PC-9 (cell line): ENCODE results near the gene DUS1L. TPM values are rescaled to one million over a fixed set of nuclear protein-coding genes. Genes with fewer than 3 reads are reported as not detected.
A peak's percentile ranks its signal among the peaks of the same experiment; 100 is the strongest.

ENCODE experiments used
- BruUV-seq: library from RNA; stranded (reverse); fragments of 400-500 nt; replicated peaks from 2 replicates; lab custom pipeline; 2021; lab: Mats Ljungman, UMichigan
- CTCF ChIA-PET: fragments of 300-600 bp; sonication (Branson Sonifier 250); formaldehyde crosslinking; loops from one replicate; lab custom pipeline; 2022; ENCODE audit warnings: antibody characterized with exemption; lab: Charles Lee
- POLR2A ChIA-PET: fragments of 300-600 bp; sonication (Branson Sonifier 250); formaldehyde crosslinking; loops from one replicate; lab custom pipeline; 2022; ENCODE audit warnings: antibody characterized with exemption; ENCODE audit not compliant: unreplicated experiment; lab: Charles Lee
- DNase-seq, 2 experiments: peaks; one replicate each; pipeline versions ENCODE4 v3.0.0 to v3.0.0-alpha.2; 2015 to 2022; ENCODE audit warnings: mixed read lengths in 1 of 2
- H2AFZ ChIP-seq: fragments of 200-600 bp; sonication (generic); 2 replicates; pipeline ENCODE4 v1.8.1; 2017; ENCODE audit warnings: antibody characterized with exemption
- H3F3A ChIP-seq: fragments of 200-600 bp; sonication (generic); 2 replicates; pipeline ENCODE4 v1.8.1; 2017; ENCODE audit warnings: antibody characterized with exemption, mild to moderate bottlenecking, low read depth; ENCODE audit not compliant: insufficient read depth
- H3K27ac ChIP-seq: fragments of 200-600 bp; sonication (generic); 2 replicates; pipeline ENCODE4 v1.6.1; 2016; ENCODE audit warnings: mixed run types
- H3K27me3 ChIP-seq: fragments of 200-600 bp; sonication (generic); 2 replicates; pipeline ENCODE4 v1.6.1; 2016; ENCODE audit warnings: low read depth, mixed run types; ENCODE audit not compliant: insufficient read depth
- H3K36me3 ChIP-seq: fragments of 200-600 bp; sonication (generic); 2 replicates; pipeline ENCODE4 v1.6.1; 2016; ENCODE audit warnings: low read depth, mixed run types
- H3K4me1 ChIP-seq: fragments of 200-600 bp; sonication (generic); replicated peaks from 2 replicates; pipeline ENCODE4 v1.6.1; 2016; ENCODE audit warnings: mixed run types; ENCODE audit not compliant: insufficient read depth
- H3K4me2 ChIP-seq: fragments of 200-600 bp; sonication (generic); 2 replicates; pipeline ENCODE4 v1.6.1; 2017; ENCODE audit warnings: mixed run types
- H3K4me3 ChIP-seq: fragments of 200-600 bp; sonication (generic); 2 replicates; pipeline ENCODE4 v1.6.1; 2016; ENCODE audit warnings: mixed run types
- H3K79me2 ChIP-seq: fragments of 200-600 bp; sonication (generic); 2 replicates; pipeline ENCODE4 v1.6.1; 2017; ENCODE audit warnings: low read depth, mixed run types
- H3K9me2 ChIP-seq: fragments of 200-600 bp; sonication (generic); 2 replicates; pipeline ENCODE4 v1.8.1; 2017; ENCODE audit warnings: mild to moderate bottlenecking; ENCODE audit not compliant: insufficient read depth
- H3K9me3 ChIP-seq: fragments of 200-600 bp; sonication (generic); 2 replicates; pipeline ENCODE4 v1.8.1; 2016; ENCODE audit warnings: low read depth; ENCODE audit not compliant: insufficient read depth
- H4K20me1 ChIP-seq: fragments of 200-600 bp; sonication (generic); 2 replicates; pipeline ENCODE4 v1.8.1; 2017; ENCODE audit not compliant: insufficient read depth
- CTCF ChIP-seq: fragments of 200-600 bp; sonication (generic); conservative IDR thresholded peaks from 2 replicates; pipeline ENCODE4 v1.6.1; 2017; ENCODE audit warnings: mixed run types, antibody characterized with exemption, mild to moderate bottlenecking, moderate library complexity
- EZH2 ChIP-seq: fragments of 200-600 bp; sonication (generic); IDR thresholded peaks from 2 replicates; pipeline ENCODE4 v1.8.0; 2017; ENCODE audit warnings: antibody characterized with exemption, low read depth
- intact Hi-C: fragments of 100-400 bp; cut with micrococcal nuclease; formaldehyde crosslinking; loops from one replicate; pipeline ENCODE4 v1.10.0; 2022; ENCODE audit not compliant: unreplicated experiment
- total RNA-seq: library from RNA; stranded (reverse); gene quantifications from 2 replicates; pipeline ENCODE4 v1.2.3, GENCODE V29; 2021

DUS1L gene
- total RNA-seq, 1 experiment from 2014 or later = 138 TPM

- Histone ChIP-seq H3K4me1 (no peaks in the 10 kb centered on the region), H4K20me1 (no peaks in the 10 kb centered on the region), H3K36me3 (no peaks in the 10 kb centered on the region), H3K79me2 (no peaks in the 10 kb centered on the region), H3K4me3 (peak overlapping the region; percentile 65), H3K9me2 (no peaks in the 10 kb centered on the region), H2AFZ (peak overlapping the region; percentile 75), H3K27me3 (no peaks in the 10 kb centered on the region), H3K9me3 (no peaks in the 10 kb centered on the region), H3K27ac (no peak overlapping the region), H3K4me2 (peak overlapping the region; percentile 73), H3F3A (no peaks in the 10 kb centered on the region)
- TSS peak; percentile 15 for BruUV-seq
- ChIA-PET CTCF (interaction anchor here (0.5 to 1.0 kb wide), 4 partner anchors 71 to 461 kb away, joined by 3 to 10 read pairs (median 7); no protein-coding TSS in a partner anchor), POLR2A (interaction anchor here (0.6 kb wide), 2 partner anchors 251 to 389 kb away, joined by 3 to 4 read pairs; no protein-coding TSS in a partner anchor)
- DNase-seq = peak; percentile 66 to 92
- TF ChIP-seq EZH2 (no peak), CTCF (peak; percentile 76)
- intact Hi-C loops = loop anchor here (1.0 to 10.0 kb wide), 3 partner anchors 7 to 214 kb away; partner anchors contain the start of gene LRRC45
Observed at GRCh38 chr17:82030470-82031302, 34.9 kb downstream of the DUS1L start.

GRCh38 chr17:82029990-82030469, 35.6 kb downstream of the DUS1L start:
- H3F3A ChIP-seq = no peaks in the 10 kb centered on the region
- DNase-seq = no peak
- H3K4me2 ChIP-seq = peak overlapping the region; percentile 73; the same call in 1 of the 2 replicates
- H3K9me3 ChIP-seq = no peaks in the 10 kb centered on the region
- intact Hi-C loops = loop anchor here (1.0 to 10.0 kb wide), 2 partner anchors 124 to 215 kb away; no protein-coding TSS in a partner anchor
- CTCF ChIA-PET = interaction anchor here (0.5 to 1.0 kb wide), 3 partner anchors 70 to 137 kb away, joined by 5 to 10 read pairs (median 9); no protein-coding TSS in a partner anchor
- no peak overlapping the region for H2AFZ ChIP-seq
- H3K27ac ChIP-seq = no peak overlapping the region
- no peak overlapping the region; the same call in 1 of the 2 replicates for H3K4me3 ChIP-seq
- no peaks in the 10 kb centered on the region for H4K20me1 ChIP-seq
- H3K27me3 ChIP-seq = no peaks in the 10 kb centered on the region
- no peaks in the 10 kb centered on the region for H3K4me1 ChIP-seq
- TF ChIP-seq EZH2 = no peak
- TF ChIP-seq CTCF = no peak
- H3K79me2 ChIP-seq = no peaks in the 10 kb centered on the region
- H3K36me3 ChIP-seq = no peaks in the 10 kb centered on the region
- POLR2A ChIA-PET = interaction anchor here (0.6 kb wide), 1 partner anchor 390 kb away, joined by 3 read pairs; no protein-coding TSS in a partner anchor
- BruUV-seq = no TSS peak
- H3K9me2 ChIP-seq = no peaks in the 10 kb centered on the region

GRCh38 chr17:82029391-82029790, 36.2 kb downstream of the DUS1L start:
- no TSS peak for BruUV-seq
- Histone ChIP-seq H3K79me2 (no peaks in the 10 kb centered on the region), H3K4me1 (no peaks in the 10 kb centered on the region), H3K36me3 (no peaks in the 10 kb centered on the region), H3K27ac (no peak overlapping the region), H3K4me3 (no peak overlapping the region), H3K9me2 (no peaks in the 10 kb centered on the region), H3K27me3 (no peaks in the 10 kb centered on the region), H3K9me3 (no peaks in the 10 kb centered on the region), H4K20me1 (no peaks in the 10 kb centered on the region), H3K4me2 (no peak overlapping the region), H3F3A (no peaks in the 10 kb centered on the region), H2AFZ (no peak overlapping the region)
- no peak for DNase-seq
- intact Hi-C loops = no loop called here
- TF ChIP-seq EZH2 (no peak), CTCF (no peak)
- POLR2A ChIA-PET = no interaction called here
- CTCF ChIA-PET = no interaction called here
